GM23338 (cell line): ENCODE measurements around the gene PPA1. TPM values are rescaled to one million over a fixed set of nuclear protein-coding genes. Genes with fewer than 3 reads are reported as not detected.

ENCODE experiments used
- ATAC-seq: fragments of 200-7000 bp; cut with Tn5 transposase; 3 replicates; pipeline ENCODE4 v1.9.1; 2020
- DNase-seq: peaks from one replicate; pipeline ENCODE4 v3.0.0-alpha.2; 2015; ENCODE audit warnings: low spot score
- H2AFZ ChIP-seq: fragments of 200-600 bp; sonication (generic); 2 replicates; pipeline ENCODE4 v1.8.0; 2016; ENCODE audit warnings: antibody characterized with exemption, mild to moderate bottlenecking, moderate library complexity
- H3F3A ChIP-seq: fragments of 200-600 bp; sonication (generic); replicated peaks from 2 replicates; pipeline ENCODE4 v1.8.0; 2017; ENCODE audit warnings: antibody characterized with exemption, mixed run types, low read depth
- H3K27ac ChIP-seq: fragments of 200-600 bp; sonication (generic); 2 replicates; pipeline ENCODE4 v1.6.1; 2016; ENCODE audit warnings: low read depth
- H3K27me3 ChIP-seq: fragments of 200-600 bp; sonication (generic); 2 replicates; pipeline ENCODE4 v1.8.0; 2016; ENCODE audit warnings: mild to moderate bottlenecking, mixed run types, moderate library complexity; ENCODE audit not compliant: insufficient read depth
- H3K36me3 ChIP-seq: fragments of 200-600 bp; sonication (generic); 2 replicates; pipeline ENCODE4 v1.8.0; 2016; ENCODE audit warnings: mild to moderate bottlenecking; ENCODE audit not compliant: insufficient read depth
- H3K4me1 ChIP-seq: fragments of 200-600 bp; sonication (generic); 2 replicates; pipeline ENCODE4 v1.8.0; 2016; ENCODE audit warnings: mild to moderate bottlenecking, moderate library complexity; ENCODE audit not compliant: insufficient read depth
- H3K4me2 ChIP-seq: fragments of 200-600 bp; sonication (generic); 2 replicates; pipeline ENCODE4 v1.7.1; 2017; ENCODE audit warnings: mixed run types
- H3K4me3 ChIP-seq: fragments of 200-600 bp; sonication (generic); 2 replicates; pipeline ENCODE4 v1.6.1; 2016; ENCODE audit warnings: mixed run types
- H3K79me2 ChIP-seq: fragments of 200-600 bp; sonication (generic); replicated peaks from 2 replicates; pipeline ENCODE4 v1.8.0; 2017; ENCODE audit warnings: mild to moderate bottlenecking; ENCODE audit not compliant: insufficient read depth
- H3K9me2 ChIP-seq: fragments of 200-600 bp; sonication (generic); 2 replicates; pipeline ENCODE4 v1.8.0; 2017; ENCODE audit not compliant: insufficient read depth
- H4K20me1 ChIP-seq: fragments of 200-600 bp; sonication (generic); replicated peaks from 2 replicates; pipeline ENCODE4 v1.8.0; 2017; ENCODE audit warnings: mild to moderate bottlenecking; ENCODE audit not compliant: insufficient read depth
- H3K27ac Mint-ChIP-seq: 2 replicates; pipeline ENCODE4 v1.8.0; 2020; ENCODE audit warnings: inconsistent platforms, mild to moderate bottlenecking, moderate library complexity, mixed read lengths
- H3K27me3 Mint-ChIP-seq: 3 replicates; pipeline ENCODE4 v1.8.0; 2022; ENCODE audit warnings: low read depth, mild to moderate bottlenecking, moderate library complexity, mixed read lengths, inconsistent platforms; ENCODE audit not compliant: insufficient read depth, poor library complexity
- H3K36me3 Mint-ChIP-seq: 3 replicates; pipeline ENCODE4 v1.8.0; 2021; ENCODE audit warnings: low read depth, mild to moderate bottlenecking, inconsistent platforms, moderate library complexity, mixed read lengths
- H3K4me1 Mint-ChIP-seq: 3 replicates; pipeline ENCODE4 v1.8.0; 2020; ENCODE audit warnings: mild to moderate bottlenecking, inconsistent platforms, mixed read lengths
- H3K4me3 Mint-ChIP-seq: 3 replicates; pipeline ENCODE4 v1.8.0; 2021; ENCODE audit warnings: moderate library complexity, mild to moderate bottlenecking, inconsistent platforms, mixed read lengths
- H3K9me3 Mint-ChIP-seq: 3 replicates; pipeline ENCODE4 v1.8.0; 2020; ENCODE audit warnings: moderate library complexity, mild to moderate bottlenecking, inconsistent platforms, mixed read lengths
- CREB1 ChIP-seq: fragments of 250-450 bp; sonication (Bioruptor Pico); IDR thresholded peaks from 2 replicates; pipeline ENCODE4 v1.5.0; 2020; ENCODE audit warnings: low read depth, mild to moderate bottlenecking, moderate library complexity
- EZH2 ChIP-seq: fragments of 200-600 bp; sonication (generic); IDR thresholded peaks from one replicate; pipeline ENCODE4 v1.8.0; 2017; ENCODE audit warnings: antibody characterized with exemption, mild to moderate bottlenecking, low read depth; ENCODE audit not compliant: unreplicated experiment
- EZH2phosphoT487 ChIP-seq: fragments of 200-600 bp; sonication (generic); IDR thresholded peaks from one replicate; pipeline ENCODE4 v1.8.1; 2018; ENCODE audit warnings: antibody characterized with exemption; ENCODE audit not compliant: unreplicated experiment
- JUNB ChIP-seq: IDR thresholded peaks from one replicate; pipeline ENCODE4 v1.6.1; 2016; ENCODE audit warnings: antibody characterized with exemption; ENCODE audit not compliant: unreplicated experiment
- NANOG ChIP-seq: IDR thresholded peaks from 2 replicates; pipeline ENCODE4 v1.6.1; 2016; ENCODE audit warnings: antibody characterized with exemption, borderline replicate concordance
- POLR2AphosphoS5 ChIP-seq: IDR thresholded peaks from 2 replicates; pipeline ENCODE4 v1.6.1; 2016; ENCODE audit warnings: antibody characterized with exemption, low read depth
- REST ChIP-seq: IDR thresholded peaks from one replicate; pipeline ENCODE4 v1.6.1; 2018; ENCODE audit warnings: antibody characterized with exemption; ENCODE audit not compliant: unreplicated experiment
- STAT1 ChIP-seq: IDR thresholded peaks from one replicate; pipeline ENCODE4 v1.6.1; 2016; ENCODE audit warnings: antibody characterized with exemption; ENCODE audit not compliant: unreplicated experiment
- ZNF114 ChIP-seq: fragments of 250-450 bp; sonication (Bioruptor Pico); IDR thresholded peaks from 2 replicates; pipeline ENCODE4 v1.5.0; 2020; ENCODE audit warnings: mild to moderate bottlenecking, moderate library complexity
- ZNF331 ChIP-seq: fragments of 250-450 bp; sonication (Bioruptor Pico); IDR thresholded peaks from 2 replicates; pipeline ENCODE4 v1.5.0; 2020; ENCODE audit warnings: low read depth, mild to moderate bottlenecking, moderate library complexity
- polyA plus RNA-seq: library from polyadenylated mRNA; unstranded; fragments of >200 nt; fragmentation: Nextera tagmentation; extraction: Ambion mirVana; gene quantifications from 2 replicates; pipeline ENCODE4 v1.2.1, GENCODE V29; 2016
- total RNA-seq: library from RNA; depleted of rRNA; stranded (reverse); fragments of >200 nt; shearing (Covaris generic); gene quantifications from 2 replicates; pipeline ENCODE4 v1.2.3, GENCODE V29; 2014
- TF ChIP-seq, protein P1 (sequence below): IDR thresholded peaks from 2 replicates; pipeline ENCODE4 v1.6.1; 2016; ENCODE audit warnings: antibody characterized with exemption
- TF ChIP-seq, protein P2 (sequence below), 2 experiments: fragments of 200-600 bp in 1 of 2; sonication (generic) in 1 of 2; conservative IDR thresholded peaks; 2 replicates each; pipeline versions ENCODE4 v1.5.1 to v1.6.1; 2016 to 2017; ENCODE audit warnings: antibody characterized with exemption in 2 of 2, low read depth in 2 of 2, mild to moderate bottlenecking in 2 of 2, moderate library complexity in 1 of 2

Gene PPA1
- total and polyA plus RNA-seq, 2 experiments from 2014 or later: 135 to 228 TPM

DNA sequence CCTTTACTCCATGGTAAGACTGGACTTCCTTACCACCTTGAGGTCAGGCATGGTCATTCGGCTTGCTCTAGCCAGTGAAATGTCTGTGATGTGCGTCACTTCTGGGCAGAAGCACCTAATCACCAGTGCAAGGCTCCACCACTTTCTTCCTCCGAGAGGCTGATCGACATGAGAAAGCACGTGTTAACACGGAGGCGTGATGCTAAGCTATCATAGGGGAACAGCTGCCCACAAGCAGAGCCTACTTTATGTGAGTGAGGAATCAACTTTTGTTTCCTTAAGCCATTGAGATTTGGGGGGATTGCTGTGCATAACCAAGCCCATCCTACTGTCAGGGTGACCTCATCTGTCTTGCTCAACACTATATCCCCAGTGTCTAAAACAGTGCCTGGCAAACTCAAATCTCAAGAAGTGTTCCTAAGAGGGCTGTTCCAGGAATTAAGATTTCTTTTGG, 39.8 kb downstream of the PPA1 start:
- H3K36me3 Mint-ChIP-seq: peaks cover 3% of the 10 kb centered on the region; the same call in 2 of the 3 replicates
- H3K27me3 Mint-ChIP-seq: peaks cover 6% of the 10 kb centered on the region
- H3K27ac Mint-ChIP-seq: no peak overlapping the region

DNA sequence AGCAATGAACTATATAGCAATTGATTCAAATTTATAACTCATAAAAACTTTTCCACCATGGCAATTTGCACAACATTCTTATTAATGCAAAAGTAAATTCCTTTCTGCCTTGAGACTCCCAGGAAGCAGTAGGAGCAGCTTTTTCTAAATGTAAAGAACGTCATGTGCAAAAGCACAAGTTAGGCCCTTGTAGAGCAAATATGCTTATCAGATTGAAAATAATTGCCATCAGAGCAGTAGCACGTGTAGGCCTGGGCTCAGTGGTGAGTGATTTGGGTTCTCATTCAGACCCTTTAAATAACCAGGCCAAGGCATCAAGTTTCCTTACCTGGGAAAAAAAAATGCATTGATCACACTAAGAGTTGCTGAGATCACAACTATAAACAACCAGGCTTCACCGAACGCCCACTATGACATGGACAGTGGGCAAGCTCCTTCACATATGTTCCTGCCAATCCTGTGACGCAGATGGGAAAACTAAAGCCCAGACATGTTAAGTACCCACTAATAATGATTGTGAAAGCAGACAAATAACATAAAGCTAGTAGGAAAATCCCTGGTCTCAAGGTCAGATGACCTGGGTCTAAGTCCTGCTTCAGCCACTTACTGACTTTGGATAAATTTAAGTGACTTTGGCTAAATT, 40.8 kb downstream of the PPA1 start:
- no peak overlapping the region for H3K27ac ChIP-seq
- Mint-ChIP-seq H3K9me3 (no peaks in the 10 kb centered on the region), H3K4me3 (no peak overlapping the region), H3K27me3 (peaks cover 6% of the 10 kb centered on the region), H3K36me3 (no peaks in the 10 kb centered on the region), H3K4me1 (peaks cover 2% of the 10 kb centered on the region; the same call in 2 of the 3 replicates), H3K27ac (peak overlapping the region; percentile 9; the same call in 1 of the 2 replicates)
- DNase-seq (no peak), ATAC-seq (no peak)
- no peaks in the 10 kb centered on the region for H3K4me1 ChIP-seq
- H2AFZ ChIP-seq: no peak overlapping the region
- no peak overlapping the region for H3K4me3 ChIP-seq
- no peaks in the 10 kb centered on the region for H3K27me3 ChIP-seq
- H3K9me2 ChIP-seq: no peaks in the 10 kb centered on the region
- H3F3A ChIP-seq: no peaks in the 10 kb centered on the region
- H3K4me2 ChIP-seq: no peak overlapping the region
- no peaks in the 10 kb centered on the region for H4K20me1 ChIP-seq
- H3K36me3 ChIP-seq: no peaks in the 10 kb centered on the region
- no peaks in the 10 kb centered on the region for H3K79me2 ChIP-seq
- no peak for TF ChIP-seq JUNB
- no peak for TF ChIP-seq CREB1 (CRISPR knock-in tag)
- TF ChIP-seq ZNF114: no peak
- no peak for TF ChIP-seq ZNF331
- TF ChIP-seq POLR2AphosphoS5: no peak
- no peak for TF ChIP-seq EZH2
- TF ChIP-seq EZH2phosphoT487: no peak
- TF ChIP-seq, protein P1, sequence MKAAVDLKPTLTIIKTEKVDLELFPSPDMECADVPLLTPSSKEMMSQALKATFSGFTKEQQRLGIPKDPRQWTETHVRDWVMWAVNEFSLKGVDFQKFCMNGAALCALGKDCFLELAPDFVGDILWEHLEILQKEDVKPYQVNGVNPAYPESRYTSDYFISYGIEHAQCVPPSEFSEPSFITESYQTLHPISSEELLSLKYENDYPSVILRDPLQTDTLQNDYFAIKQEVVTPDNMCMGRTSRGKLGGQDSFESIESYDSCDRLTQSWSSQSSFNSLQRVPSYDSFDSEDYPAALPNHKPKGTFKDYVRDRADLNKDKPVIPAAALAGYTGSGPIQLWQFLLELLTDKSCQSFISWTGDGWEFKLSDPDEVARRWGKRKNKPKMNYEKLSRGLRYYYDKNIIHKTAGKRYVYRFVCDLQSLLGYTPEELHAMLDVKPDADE: no peak
- TF ChIP-seq REST: no peak
- no peak for TF ChIP-seq NANOG

More for the DNA sequence above, 39.8 kb downstream of the PPA1 start:
- Histone ChIP-seq H3K36me3 (0 out of 2 replicates have a peak, but pooled peaks cover 4% of the 10 kb centered on the region), H3F3A (no peaks in the 10 kb centered on the region), H3K79me2 (no peaks in the 10 kb centered on the region), H3K4me2 (no peak overlapping the region), H3K4me3 (no peak overlapping the region), H2AFZ (no peak overlapping the region), H3K27ac (no peak overlapping the region), H3K27me3 (no peaks in the 10 kb centered on the region), H4K20me1 (no peaks in the 10 kb centered on the region), H3K4me1 (no peaks in the 10 kb centered on the region), H3K9me2 (no peaks in the 10 kb centered on the region)
- peaks cover 2% of the 10 kb centered on the region; the same call in 2 of the 3 replicates for H3K4me1 Mint-ChIP-seq
- DNase-seq (no peak), ATAC-seq (no peak)
- TF ChIP-seq EZH2: no peak
- TF ChIP-seq STAT1: no peak
- TF ChIP-seq JUNB: no peak
- TF ChIP-seq ZNF114: no peak
- TF ChIP-seq, protein P1: no peak
- TF ChIP-seq ZNF331: no peak
- TF ChIP-seq, protein P2, sequence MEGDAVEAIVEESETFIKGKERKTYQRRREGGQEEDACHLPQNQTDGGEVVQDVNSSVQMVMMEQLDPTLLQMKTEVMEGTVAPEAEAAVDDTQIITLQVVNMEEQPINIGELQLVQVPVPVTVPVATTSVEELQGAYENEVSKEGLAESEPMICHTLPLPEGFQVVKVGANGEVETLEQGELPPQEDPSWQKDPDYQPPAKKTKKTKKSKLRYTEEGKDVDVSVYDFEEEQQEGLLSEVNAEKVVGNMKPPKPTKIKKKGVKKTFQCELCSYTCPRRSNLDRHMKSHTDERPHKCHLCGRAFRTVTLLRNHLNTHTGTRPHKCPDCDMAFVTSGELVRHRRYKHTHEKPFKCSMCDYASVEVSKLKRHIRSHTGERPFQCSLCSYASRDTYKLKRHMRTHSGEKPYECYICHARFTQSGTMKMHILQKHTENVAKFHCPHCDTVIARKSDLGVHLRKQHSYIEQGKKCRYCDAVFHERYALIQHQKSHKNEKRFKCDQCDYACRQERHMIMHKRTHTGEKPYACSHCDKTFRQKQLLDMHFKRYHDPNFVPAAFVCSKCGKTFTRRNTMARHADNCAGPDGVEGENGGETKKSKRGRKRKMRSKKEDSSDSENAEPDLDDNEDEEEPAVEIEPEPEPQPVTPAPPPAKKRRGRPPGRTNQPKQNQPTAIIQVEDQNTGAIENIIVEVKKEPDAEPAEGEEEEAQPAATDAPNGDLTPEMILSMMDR (conservative IDR thresholded peaks at IDR 0.05; ENCODE audit: low read depth in 2 of 2): no peak
- no peak for TF ChIP-seq CREB1 (CRISPR knock-in tag)
- H3K4me3 Mint-ChIP-seq: no peak overlapping the region
- H3K9me3 Mint-ChIP-seq: no peaks in the 10 kb centered on the region
